Ovary (tissue), 3 donors: ENCODE data around the gene CHKA.

Experiments used
- CTCF ChIP-seq, 3 donors: fragments of 450-650 bp in 2 of 3; fragments of 200-600 bp in 1 of 3; IDR thresholded peaks; one replicate each; pipeline versions ENCODE4 v1.5.1 to v1.8.0; 2016 to 2022; ENCODE audit warnings: antibody characterized with exemption in 3 of 3, mild to moderate bottlenecking in 1 of 3
- EP300 ChIP-seq: sonication (generic); formaldehyde crosslinking; IDR thresholded peaks from one replicate; pipeline ENCODE4 v1.6.1; 2017; ENCODE audit warnings: antibody characterized with exemption
- POLR2A ChIP-seq: fragments of 450-650 bp; IDR thresholded peaks from one replicate; pipeline ENCODE4 v1.6.1; 2017; ENCODE audit warnings: antibody characterized with exemption, mild to moderate bottlenecking, moderate library complexity
- donor health status: DM: no; HTN: no; CAD: no.

- no peak for TF ChIP-seq CTCF (IDR thresholded peaks at IDR 0.05)
- TF ChIP-seq POLR2A: no peak
- no peak for TF ChIP-seq EP300
Measured at GRCh38 chr11:68067991-68068390, 53.2 kb downstream of the CHKA start.
